Measurements from ENCODE around the gene OR2C1. TPM values are rescaled to one million over a fixed set of nuclear protein-coding genes. Genes with fewer than 3 reads are reported as not detected.

The OR2C1 gene
- total RNA-seq, 1 donor from 2014 or later = not detected

DNA sequence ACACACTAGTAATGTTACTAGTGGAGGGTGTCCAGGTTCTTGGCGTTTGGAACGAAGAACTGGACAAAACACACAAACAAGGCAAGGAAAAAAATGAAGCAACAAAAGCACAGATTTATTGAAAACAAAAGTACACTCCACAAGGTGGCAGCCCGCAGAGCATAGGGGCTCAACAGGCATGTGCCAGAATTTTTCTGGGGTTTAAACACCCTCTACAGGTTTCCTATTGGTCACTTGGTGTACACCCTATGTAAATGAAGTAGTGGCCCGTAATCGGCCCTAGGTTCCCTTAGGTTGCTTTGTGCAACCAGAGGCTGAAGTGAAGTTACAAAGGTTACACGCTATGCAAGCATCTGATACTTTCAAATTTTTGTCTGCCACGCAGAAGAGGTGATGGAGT is 8.1 kb downstream of the OR2C1 start:
- Mint-ChIP-seq H3K36me3 (ENCODE audit: low read depth) (peaks cover 4% of the 10 kb centered on the region), H3K9me3 (ENCODE audit: low read depth) (peaks cover 15% of the 10 kb centered on the region)

DNA sequence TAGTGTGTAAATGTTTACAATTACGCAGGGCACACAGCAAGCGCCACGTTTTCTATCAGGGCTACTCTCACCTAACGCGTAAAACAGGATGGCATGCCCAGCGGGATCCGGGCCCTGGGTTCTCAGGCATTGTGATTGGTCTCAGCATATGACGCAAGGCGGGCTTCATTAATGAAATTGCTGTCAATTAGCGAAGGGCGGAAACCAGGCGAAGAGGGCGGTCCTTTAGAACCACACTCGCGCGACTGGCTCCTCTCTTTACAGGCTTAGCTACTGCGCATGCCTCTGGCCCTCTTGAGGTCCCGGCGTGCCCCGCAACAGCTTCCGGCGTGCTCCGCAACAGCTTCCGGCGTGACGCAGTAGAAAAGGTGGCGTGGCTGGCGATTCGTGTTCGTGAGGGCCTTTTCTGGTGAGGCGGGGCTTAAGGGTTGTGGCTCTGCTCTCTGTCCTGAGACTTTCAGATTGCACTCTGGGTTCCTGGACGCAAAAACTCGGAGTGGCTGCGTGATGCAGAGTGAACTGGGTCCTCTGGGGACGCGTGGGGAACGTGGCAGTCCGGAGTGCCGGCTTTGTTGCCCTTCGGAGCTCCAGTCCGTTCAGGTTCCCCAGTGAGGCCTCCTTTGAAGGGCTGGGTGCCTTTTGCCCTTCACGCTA is 9.2 kb downstream of the OR2C1 start:
- Mint-ChIP-seq H3K4me3 (ENCODE audit: unreplicated experiment) (no peak overlapping the region), H3K4me1 (ENCODE audit: low read depth) (no peaks in the 10 kb centered on the region), H3K27me3 (ENCODE audit: low read depth) (peaks cover 11% of the 10 kb centered on the region), H3K27ac (ENCODE audit: unreplicated experiment) (no peak overlapping the region), H3K9me3 (ENCODE audit: low read depth) (peaks cover 15% of the 10 kb centered on the region), H3K36me3 (ENCODE audit: low read depth) (peaks cover 4% of the 10 kb centered on the region)
- TF ChIP-seq, protein P1, sequence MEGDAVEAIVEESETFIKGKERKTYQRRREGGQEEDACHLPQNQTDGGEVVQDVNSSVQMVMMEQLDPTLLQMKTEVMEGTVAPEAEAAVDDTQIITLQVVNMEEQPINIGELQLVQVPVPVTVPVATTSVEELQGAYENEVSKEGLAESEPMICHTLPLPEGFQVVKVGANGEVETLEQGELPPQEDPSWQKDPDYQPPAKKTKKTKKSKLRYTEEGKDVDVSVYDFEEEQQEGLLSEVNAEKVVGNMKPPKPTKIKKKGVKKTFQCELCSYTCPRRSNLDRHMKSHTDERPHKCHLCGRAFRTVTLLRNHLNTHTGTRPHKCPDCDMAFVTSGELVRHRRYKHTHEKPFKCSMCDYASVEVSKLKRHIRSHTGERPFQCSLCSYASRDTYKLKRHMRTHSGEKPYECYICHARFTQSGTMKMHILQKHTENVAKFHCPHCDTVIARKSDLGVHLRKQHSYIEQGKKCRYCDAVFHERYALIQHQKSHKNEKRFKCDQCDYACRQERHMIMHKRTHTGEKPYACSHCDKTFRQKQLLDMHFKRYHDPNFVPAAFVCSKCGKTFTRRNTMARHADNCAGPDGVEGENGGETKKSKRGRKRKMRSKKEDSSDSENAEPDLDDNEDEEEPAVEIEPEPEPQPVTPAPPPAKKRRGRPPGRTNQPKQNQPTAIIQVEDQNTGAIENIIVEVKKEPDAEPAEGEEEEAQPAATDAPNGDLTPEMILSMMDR (IDR thresholded peaks at IDR 0.05) = no peak
- no peak for DNase-seq (ENCODE audit: low spot score)

More for the DNA sequence above, 8.1 kb downstream of the OR2C1 start:
- no peak overlapping the region for H3K27ac Mint-ChIP-seq (ENCODE audit: unreplicated experiment)
- TF ChIP-seq, protein P1 (IDR thresholded peaks at IDR 0.05) = peak; percentile 18
- H3K27me3 Mint-ChIP-seq (ENCODE audit: low read depth) = peaks cover 12% of the 10 kb centered on the region
- H3K4me3 Mint-ChIP-seq (ENCODE audit: unreplicated experiment) = no peak overlapping the region
- DNase-seq (ENCODE audit: low spot score) = no peak
- H3K4me1 Mint-ChIP-seq (ENCODE audit: low read depth) = no peaks in the 10 kb centered on the region

DNA sequence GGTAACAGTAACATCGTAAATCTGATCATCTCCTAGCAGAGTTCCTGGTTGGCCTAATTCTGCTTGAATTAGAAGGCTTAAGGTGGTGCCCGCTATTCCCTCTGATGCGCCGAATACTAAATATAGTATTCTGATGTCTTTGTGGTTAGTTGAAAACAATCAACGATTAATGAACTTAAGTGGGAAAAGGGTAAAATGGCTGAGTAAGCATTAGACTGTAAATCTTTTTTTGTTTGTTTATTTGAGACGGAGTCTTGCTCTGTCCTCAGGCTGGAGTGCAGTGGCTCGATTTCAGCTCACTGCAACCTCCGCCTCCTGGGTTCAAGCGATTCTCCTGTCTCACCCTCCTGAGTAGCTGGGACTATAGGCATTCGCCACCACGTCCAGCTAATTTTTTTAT is 13.4 kb downstream of the OR2C1 start:
- no peak for DNase-seq (ENCODE audit: low spot score)
- peaks cover 11% of the 10 kb centered on the region for H3K9me3 Mint-ChIP-seq (ENCODE audit: low read depth)
- H3K27ac Mint-ChIP-seq (ENCODE audit: unreplicated experiment) = no peak overlapping the region
- H3K4me3 Mint-ChIP-seq (ENCODE audit: unreplicated experiment) = no peak overlapping the region
- H3K27me3 Mint-ChIP-seq (ENCODE audit: low read depth) = no peaks in the 10 kb centered on the region
- peaks cover 4% of the 10 kb centered on the region for H3K36me3 Mint-ChIP-seq (ENCODE audit: low read depth)
- H3K4me1 Mint-ChIP-seq (ENCODE audit: low read depth) = no peaks in the 10 kb centered on the region
- TF ChIP-seq, protein P1 (IDR thresholded peaks at IDR 0.05) = no peak

DNA sequence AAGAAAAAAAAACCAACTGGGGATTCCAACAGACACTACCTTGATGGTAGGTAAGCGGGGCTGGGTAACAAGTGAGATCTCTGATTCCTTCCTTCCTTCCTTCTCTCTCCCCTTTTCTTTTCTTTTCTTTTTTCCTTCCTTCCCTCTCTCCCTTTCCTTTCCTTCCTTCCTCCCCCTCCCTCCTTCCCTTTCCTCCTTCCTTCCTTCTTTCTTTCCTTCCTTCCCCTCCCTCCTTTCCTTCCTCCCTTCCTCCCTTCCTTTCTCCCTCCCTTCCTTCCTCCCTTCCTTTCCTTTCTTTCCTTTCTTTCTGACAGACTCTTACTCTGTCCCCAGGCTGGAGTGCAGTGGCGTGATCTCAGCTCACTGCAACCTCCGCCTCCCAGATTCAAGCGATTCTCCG is 20.0 kb downstream of the OR2C1 start:
- peaks cover 52% of the 10 kb centered on the region for H3K9me3 Mint-ChIP-seq (ENCODE audit: low read depth)
- H3K4me3 Mint-ChIP-seq (ENCODE audit: unreplicated experiment) = no peak overlapping the region
- TF ChIP-seq, protein P1 (IDR thresholded peaks at IDR 0.05) = no peak
- no peaks in the 10 kb centered on the region for H3K4me1 Mint-ChIP-seq (ENCODE audit: low read depth)
- DNase-seq (ENCODE audit: low spot score) = no peak
- H3K36me3 Mint-ChIP-seq (ENCODE audit: low read depth) = peaks cover 27% of the 10 kb centered on the region
- no peaks in the 10 kb centered on the region for H3K27me3 Mint-ChIP-seq (ENCODE audit: low read depth)
- H3K27ac Mint-ChIP-seq (ENCODE audit: unreplicated experiment) = no peak overlapping the region

DNA sequence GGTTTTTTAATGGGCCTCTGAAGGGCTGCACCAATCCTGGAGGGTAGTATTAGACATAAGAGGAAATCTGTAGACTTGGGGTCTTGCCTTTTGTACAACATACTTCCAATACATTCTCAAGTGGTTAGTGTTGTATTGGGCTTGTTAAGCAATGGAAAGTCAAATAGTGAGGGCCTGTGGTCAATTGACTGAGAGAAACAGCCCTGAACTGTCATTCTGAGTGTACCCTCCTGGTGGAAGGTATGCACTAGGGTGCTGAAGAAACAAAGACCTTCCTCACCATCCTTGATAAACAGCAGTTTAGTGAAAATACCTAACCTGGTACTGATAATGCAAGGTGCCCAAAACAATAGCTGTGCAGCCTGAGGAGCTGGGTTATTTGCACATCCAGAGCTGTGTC is 22.2 kb downstream of the OR2C1 start:
- H3K4me1 Mint-ChIP-seq (ENCODE audit: low read depth) = no peaks in the 10 kb centered on the region
- TF ChIP-seq, protein P1 (IDR thresholded peaks at IDR 0.05) = no peak
- H3K4me3 Mint-ChIP-seq (ENCODE audit: unreplicated experiment) = no peak overlapping the region
- peaks cover 48% of the 10 kb centered on the region for H3K36me3 Mint-ChIP-seq (ENCODE audit: low read depth)
- H3K9me3 Mint-ChIP-seq (ENCODE audit: low read depth) = peaks cover 69% of the 10 kb centered on the region
- H3K27ac Mint-ChIP-seq (ENCODE audit: unreplicated experiment) = no peak overlapping the region
- H3K27me3 Mint-ChIP-seq (ENCODE audit: low read depth) = no peaks in the 10 kb centered on the region
- DNase-seq (ENCODE audit: low spot score) = no peak

Data from chondrocyte (in vitro differentiated cells).